Transverse colon (tissue), 3 donors: ENCODE measurements around the gene PICK1.

Experiments
- POLR2A ChIP-seq: fragments of 450-650 bp; IDR thresholded peaks from one replicate; pipeline ENCODE4 v1.6.1; 2016; ENCODE audit warnings: antibody characterized with exemption, mild to moderate bottlenecking, moderate library complexity
- TF ChIP-seq, protein P1 (sequence below), 5 experiments: fragments of 200-600 bp in 3 of 5; fragments of 450-650 bp in 2 of 5; sonication (generic) in 3 of 5; IDR thresholded peaks; 1 replicate in 2 of 5; 2 replicates in 3 of 5; pipeline ENCODE4 v1.5.1; 2016 to 2017; ENCODE audit warnings: antibody characterized with exemption in 5 of 5, inconsistent platforms in 3 of 5, mild to moderate bottlenecking in 2 of 5, moderate library complexity in 1 of 5

DNA sequence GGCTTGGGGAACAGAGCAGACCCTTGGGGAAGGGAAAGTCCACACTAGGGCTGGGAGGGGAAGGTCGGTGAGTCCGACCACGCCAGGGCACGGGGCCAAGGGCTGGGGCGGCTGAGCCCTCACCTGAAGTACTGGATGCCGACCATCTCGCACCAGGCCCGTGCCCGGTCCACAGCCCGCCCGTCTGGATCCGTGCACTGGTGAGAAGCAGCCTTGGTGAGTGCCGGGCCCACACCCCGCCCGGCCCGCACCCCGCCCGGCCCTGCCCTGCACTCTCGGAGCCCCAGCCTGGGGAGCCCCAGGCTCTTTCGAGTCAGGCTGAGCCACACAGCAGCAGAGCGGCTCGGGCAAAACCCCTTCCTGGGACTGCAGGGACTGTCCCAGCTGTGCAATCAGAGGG, 55.2 kb downstream of the PICK1 start:
- TF ChIP-seq, protein P1, sequence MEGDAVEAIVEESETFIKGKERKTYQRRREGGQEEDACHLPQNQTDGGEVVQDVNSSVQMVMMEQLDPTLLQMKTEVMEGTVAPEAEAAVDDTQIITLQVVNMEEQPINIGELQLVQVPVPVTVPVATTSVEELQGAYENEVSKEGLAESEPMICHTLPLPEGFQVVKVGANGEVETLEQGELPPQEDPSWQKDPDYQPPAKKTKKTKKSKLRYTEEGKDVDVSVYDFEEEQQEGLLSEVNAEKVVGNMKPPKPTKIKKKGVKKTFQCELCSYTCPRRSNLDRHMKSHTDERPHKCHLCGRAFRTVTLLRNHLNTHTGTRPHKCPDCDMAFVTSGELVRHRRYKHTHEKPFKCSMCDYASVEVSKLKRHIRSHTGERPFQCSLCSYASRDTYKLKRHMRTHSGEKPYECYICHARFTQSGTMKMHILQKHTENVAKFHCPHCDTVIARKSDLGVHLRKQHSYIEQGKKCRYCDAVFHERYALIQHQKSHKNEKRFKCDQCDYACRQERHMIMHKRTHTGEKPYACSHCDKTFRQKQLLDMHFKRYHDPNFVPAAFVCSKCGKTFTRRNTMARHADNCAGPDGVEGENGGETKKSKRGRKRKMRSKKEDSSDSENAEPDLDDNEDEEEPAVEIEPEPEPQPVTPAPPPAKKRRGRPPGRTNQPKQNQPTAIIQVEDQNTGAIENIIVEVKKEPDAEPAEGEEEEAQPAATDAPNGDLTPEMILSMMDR (IDR thresholded peaks at IDR 0.05), result no peak
- TF ChIP-seq POLR2A, result peak; percentile 26
